ENCODE measurements around the gene DEAF1. TPM values are rescaled to one million over a fixed set of nuclear protein-coding genes. Genes with fewer than 3 reads are reported as not detected.

The DEAF1 gene
- total RNA-seq, 6 donors from 2014 or later, result 23.9 to 87.3 (median 35.6) TPM

DNA sequence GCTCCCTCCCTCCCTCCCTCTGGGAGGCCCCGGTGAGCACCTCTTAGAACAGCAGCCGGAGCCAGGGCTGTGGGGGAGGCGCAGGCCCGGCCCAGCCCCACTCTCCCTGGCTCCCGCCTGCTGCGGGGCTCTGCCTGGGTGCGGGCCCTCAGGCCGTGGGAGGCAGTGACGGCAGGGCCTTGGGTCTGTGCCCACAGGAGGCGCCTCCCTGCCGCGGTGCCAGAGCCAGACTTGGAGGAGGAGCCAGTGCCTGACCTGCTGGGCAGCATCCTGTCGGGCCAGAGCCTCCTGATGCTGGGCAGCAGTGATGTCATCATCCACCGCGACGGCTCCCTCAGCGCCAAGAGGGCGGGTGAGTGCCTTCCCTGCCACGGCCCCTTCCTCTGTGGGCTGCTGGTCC, 88.8 kb downstream of the DEAF1 start:
- H3K27ac ChIP-seq, result no peak overlapping the region
- no peaks in the 10 kb centered on the region for H3K9me3 ChIP-seq
- DNase-seq (peak; percentile 79 to 90), ATAC-seq (ENCODE audit: low FRiP score in 2 of 2) (peak; percentile 47 to 67)
- H3K36me3 ChIP-seq, result peaks cover 67 to 100% (median 98%) of the 10 kb centered on the region in 4 donors
- H3K4me1 ChIP-seq, result no peaks in the 10 kb centered on the region
- no peak overlapping the region for H3K4me3 ChIP-seq
- TF ChIP-seq EP300 (IDR thresholded peaks at IDR 0.05), result no peak
- no peak for TF ChIP-seq POLR2A (IDR thresholded peaks at IDR 0.05)
- TF ChIP-seq, protein P1, sequence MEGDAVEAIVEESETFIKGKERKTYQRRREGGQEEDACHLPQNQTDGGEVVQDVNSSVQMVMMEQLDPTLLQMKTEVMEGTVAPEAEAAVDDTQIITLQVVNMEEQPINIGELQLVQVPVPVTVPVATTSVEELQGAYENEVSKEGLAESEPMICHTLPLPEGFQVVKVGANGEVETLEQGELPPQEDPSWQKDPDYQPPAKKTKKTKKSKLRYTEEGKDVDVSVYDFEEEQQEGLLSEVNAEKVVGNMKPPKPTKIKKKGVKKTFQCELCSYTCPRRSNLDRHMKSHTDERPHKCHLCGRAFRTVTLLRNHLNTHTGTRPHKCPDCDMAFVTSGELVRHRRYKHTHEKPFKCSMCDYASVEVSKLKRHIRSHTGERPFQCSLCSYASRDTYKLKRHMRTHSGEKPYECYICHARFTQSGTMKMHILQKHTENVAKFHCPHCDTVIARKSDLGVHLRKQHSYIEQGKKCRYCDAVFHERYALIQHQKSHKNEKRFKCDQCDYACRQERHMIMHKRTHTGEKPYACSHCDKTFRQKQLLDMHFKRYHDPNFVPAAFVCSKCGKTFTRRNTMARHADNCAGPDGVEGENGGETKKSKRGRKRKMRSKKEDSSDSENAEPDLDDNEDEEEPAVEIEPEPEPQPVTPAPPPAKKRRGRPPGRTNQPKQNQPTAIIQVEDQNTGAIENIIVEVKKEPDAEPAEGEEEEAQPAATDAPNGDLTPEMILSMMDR (IDR thresholded peaks at IDR 0.05), result no peak
- TF ChIP-seq POLR2AphosphoS5 (IDR thresholded peaks at IDR 0.05), result no peak
- 72 to 93% methylated on average over 5 to 16 of the region's 19 CpGs for WGBS, 2 donors
- no peaks in the 10 kb centered on the region for H3K27me3 ChIP-seq

DNA sequence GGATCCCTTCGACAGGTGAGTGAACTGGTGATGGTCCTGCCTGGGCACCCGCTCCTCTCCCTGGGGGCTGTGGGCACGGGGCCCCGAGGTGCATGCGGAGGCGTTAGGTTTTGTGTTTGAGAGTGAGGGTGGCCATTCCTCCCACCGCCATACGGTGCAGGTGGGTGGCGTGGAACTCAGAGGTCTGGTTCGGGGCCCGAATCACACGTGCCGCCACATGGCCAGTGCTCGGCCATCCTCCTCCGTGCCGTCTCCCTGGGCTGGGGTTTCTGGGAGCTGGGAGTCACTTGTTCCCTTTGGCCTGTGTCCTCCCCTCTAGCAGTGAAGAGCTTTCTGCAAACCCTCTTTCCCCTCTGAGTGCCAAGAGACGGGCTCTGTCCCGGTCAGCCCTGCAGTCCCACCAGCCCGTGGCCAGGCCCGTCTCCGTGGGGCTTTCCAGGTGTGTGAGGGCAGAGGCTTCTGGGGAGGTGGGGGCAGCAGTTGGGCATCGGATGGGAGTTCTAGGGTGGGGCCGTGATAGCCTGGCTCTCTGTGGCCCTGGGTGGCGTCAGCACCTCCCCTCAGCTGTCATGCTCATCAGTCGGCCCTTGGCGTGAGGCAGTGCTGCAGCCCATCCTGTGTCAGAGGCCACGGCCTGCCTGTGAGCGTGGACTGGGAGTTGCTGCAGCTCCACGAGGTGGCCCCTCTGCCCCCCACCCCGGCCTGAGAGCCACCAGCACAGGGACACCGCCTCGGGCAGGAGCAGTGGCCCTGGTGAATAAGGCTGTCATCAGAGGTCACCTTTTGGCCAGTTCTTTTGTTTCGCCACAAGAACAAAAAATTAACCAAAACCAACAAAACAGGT, 89.5 kb downstream of the DEAF1 start:
- Histone ChIP-seq H3K9me3 (no peaks in the 10 kb centered on the region), H3K27me3 (no peaks in the 10 kb centered on the region), H3K4me3 (no peak overlapping the region), H3K27ac (no peak overlapping the region), H3K4me1 (no peaks in the 10 kb centered on the region), H3K36me3 (peaks cover 66 to 100% (median 96%) of the 10 kb centered on the region in 4 donors)
- DNase-seq (peak in 1 of 2 donors; percentile 68), ATAC-seq (ENCODE audit: low FRiP score in 2 of 2) (no peak)
- TF ChIP-seq, protein P1 (IDR thresholded peaks at IDR 0.05), result no peak
- TF ChIP-seq EP300 (IDR thresholded peaks at IDR 0.05), result no peak
- no peak for TF ChIP-seq POLR2AphosphoS5 (IDR thresholded peaks at IDR 0.05)
- no peak for TF ChIP-seq POLR2A (IDR thresholded peaks at IDR 0.05)
- 96 to 97% methylated on average over 14 to 32 of the region's 33 CpGs for WGBS, 2 donors

DNA sequence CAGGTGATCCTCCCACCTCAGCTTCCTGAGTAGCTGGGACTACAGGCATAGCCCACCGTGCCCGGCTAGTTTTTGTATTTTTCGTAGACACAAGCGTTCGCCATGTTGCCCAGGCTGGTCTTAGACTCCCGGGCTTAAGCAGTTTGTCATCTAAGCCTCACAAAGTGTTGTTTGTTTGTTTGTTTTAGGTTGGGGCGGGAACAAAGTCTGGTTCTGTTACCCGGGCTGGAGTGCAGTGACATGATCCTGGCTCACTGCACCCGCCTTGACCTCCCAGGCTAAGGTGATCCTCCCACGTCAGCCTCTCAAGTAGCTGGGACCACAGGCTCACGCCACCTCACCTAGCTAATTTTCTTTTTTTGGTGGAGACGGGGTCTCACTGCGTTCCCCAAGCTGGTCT, 91.9 kb downstream of the DEAF1 start:
- ATAC-seq (ENCODE audit: low FRiP score in 2 of 2), result no peak
- no peak overlapping the region for H3K27ac ChIP-seq
- H3K9me3 ChIP-seq, result no peaks in the 10 kb centered on the region
- no peak for TF ChIP-seq POLR2AphosphoS5 (IDR thresholded peaks at IDR 0.05)
- no peak for TF ChIP-seq EP300 (IDR thresholded peaks at IDR 0.05)
- 93% methylated on average over 13 of the region's 13 CpGs for WGBS, 2 donors
- H3K36me3 ChIP-seq, result peaks cover 62 to 100% (median 95%) of the 10 kb centered on the region in 4 donors
- H3K4me3 ChIP-seq, result no peak overlapping the region
- H3K27me3 ChIP-seq, result no peaks in the 10 kb centered on the region
- no peak for DNase-seq
- H3K4me1 ChIP-seq, result no peaks in the 10 kb centered on the region

DNA sequence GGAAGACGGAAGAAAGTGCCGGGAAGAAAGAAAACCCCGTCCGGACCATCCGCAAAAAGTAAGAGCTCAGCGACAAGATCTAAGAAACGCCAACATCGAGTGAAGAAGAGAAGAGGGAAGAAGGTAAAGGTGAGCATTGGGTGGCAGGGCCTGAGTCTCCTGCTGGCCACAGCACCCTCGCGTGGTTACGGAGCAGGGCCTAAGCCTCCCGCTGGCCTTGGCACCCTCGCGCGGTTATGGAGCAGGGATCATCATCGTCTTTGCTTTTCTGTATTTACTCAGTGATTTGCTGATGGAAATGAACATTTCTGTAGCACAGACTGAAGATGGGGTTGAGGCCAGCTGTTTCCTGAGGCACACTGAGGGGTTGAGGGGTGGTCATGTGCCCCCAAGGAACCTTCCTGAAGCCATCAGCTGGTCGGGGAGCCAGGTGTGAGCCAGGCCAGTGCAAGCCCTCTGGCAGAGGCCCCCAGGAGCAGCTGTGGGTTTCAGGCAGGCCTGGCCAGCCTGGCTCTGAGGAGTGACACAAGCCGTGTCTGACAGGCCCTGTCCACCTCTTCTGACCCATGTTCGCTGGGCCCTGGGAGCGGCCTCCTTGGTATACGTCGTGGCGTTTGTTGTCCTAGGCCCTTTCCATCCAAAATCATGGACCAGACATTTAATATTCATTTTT, 93.3 kb downstream of the DEAF1 start:
- peak in 1 of 2 donors; percentile 62 for DNase-seq
- ATAC-seq (ENCODE audit: low FRiP score in 2 of 2), result no peak
- H3K27me3 ChIP-seq, result no peaks in the 10 kb centered on the region
- WGBS, 2 donors, result 95 to 97% methylated on average over 22 to 23 of the region's 23 CpGs
- peaks cover 52 to 100% (median 95%) of the 10 kb centered on the region in 4 donors for H3K36me3 ChIP-seq
- no peaks in the 10 kb centered on the region for H3K9me3 ChIP-seq
- no peak overlapping the region for H3K4me3 ChIP-seq
- TF ChIP-seq POLR2AphosphoS5 (IDR thresholded peaks at IDR 0.05), result no peak
- TF ChIP-seq POLR2A (IDR thresholded peaks at IDR 0.05), result no peak
- no peak for TF ChIP-seq EP300 (IDR thresholded peaks at IDR 0.05)
- TF ChIP-seq, protein P1 (IDR thresholded peaks at IDR 0.05), result no peak
- H3K4me1 ChIP-seq, result no peaks in the 10 kb centered on the region
- H3K27ac ChIP-seq, result no peak overlapping the region

- ATAC-seq (ENCODE audit: low FRiP score in 2 of 2) (peak in 1 of 2 donors; percentile 4), DNase-seq (peak in 1 of 2 donors; percentile 83)
- no peak overlapping the region for H3K4me3 ChIP-seq
- 88 to 97% methylated on average over 17 to 30 of the region's 30 CpGs for WGBS, 2 donors
- no peaks in the 10 kb centered on the region for H3K9me3 ChIP-seq
- peaks cover 34 to 100% (median 94%) of the 10 kb centered on the region in 4 donors for H3K36me3 ChIP-seq
- H3K27me3 ChIP-seq, result no peaks in the 10 kb centered on the region
- H3K27ac ChIP-seq, result no peak overlapping the region
- no peaks in the 10 kb centered on the region for H3K4me1 ChIP-seq
- TF ChIP-seq POLR2A (IDR thresholded peaks at IDR 0.05), result no peak
These were observed 96.9 kb downstream of the DEAF1 start for GRCh38 chr11:598005-598680.
